GM18520 (cell line): ENCODE results near the gene RND2.

Source experiments
- ATAC-seq: cut with Tn5 transposase; IDR thresholded peaks from one replicate; pipeline ENCODE4 v1.9.1; 2021; ENCODE audit not compliant: unreplicated experiment

Gene RND2

DNA sequence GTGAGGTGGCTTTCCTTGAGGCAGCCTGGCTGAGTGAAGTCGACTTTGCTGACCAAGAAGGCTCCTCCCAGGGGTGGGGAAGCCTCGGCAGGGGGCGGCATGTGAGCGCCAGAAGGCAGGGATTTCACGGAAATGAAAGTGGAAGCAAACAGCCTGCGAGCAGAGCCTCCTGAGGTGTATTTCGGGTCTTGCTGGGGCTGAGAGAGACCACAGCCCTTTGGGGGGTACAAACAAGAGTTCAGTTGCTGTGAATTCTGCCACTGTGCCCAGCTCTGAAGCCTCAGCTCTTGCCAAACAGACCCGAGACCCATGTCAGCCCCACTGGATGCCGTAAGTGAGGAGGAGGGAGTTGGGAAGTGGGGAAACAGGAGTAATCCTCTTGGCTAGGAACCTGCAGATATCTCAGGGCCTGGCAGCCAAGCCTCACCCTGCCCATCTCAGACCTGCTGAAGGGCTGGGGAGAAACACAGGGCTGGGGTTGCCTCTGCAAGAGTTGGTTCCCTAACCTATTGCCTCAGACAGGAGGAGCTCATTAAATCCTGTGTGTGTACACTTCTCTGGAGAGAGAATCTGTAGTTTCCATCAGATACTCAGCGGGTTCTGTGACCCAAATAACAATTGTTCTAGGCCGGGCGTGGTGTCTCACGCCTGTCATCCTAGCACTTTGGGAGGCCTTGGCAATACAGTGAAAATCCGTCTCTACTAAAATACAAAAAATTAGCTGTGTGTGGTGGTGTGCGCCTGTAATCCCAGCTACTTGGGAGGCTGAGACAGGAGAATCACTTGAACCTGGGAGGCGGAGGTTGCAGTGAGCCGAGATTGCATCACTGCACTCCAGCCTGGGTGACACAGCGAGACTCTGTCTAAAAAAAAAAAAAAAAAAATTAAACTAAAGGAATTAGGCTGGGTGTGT is 18.1 kb upstream of the RND2 start, which contains the start of gene IFI35:
Gene IFI35 (plus strand): TSS at position 146 of the 913 bp plus-strand sequence. CDS start 164 bp downstream, at position 310.
- peak; percentile 61 for ATAC-seq

- ATAC-seq, result no peak
Observed at GRCh38 chr17:43010667-43011308, 14.2 kb upstream of the RND2 start.

DNA sequence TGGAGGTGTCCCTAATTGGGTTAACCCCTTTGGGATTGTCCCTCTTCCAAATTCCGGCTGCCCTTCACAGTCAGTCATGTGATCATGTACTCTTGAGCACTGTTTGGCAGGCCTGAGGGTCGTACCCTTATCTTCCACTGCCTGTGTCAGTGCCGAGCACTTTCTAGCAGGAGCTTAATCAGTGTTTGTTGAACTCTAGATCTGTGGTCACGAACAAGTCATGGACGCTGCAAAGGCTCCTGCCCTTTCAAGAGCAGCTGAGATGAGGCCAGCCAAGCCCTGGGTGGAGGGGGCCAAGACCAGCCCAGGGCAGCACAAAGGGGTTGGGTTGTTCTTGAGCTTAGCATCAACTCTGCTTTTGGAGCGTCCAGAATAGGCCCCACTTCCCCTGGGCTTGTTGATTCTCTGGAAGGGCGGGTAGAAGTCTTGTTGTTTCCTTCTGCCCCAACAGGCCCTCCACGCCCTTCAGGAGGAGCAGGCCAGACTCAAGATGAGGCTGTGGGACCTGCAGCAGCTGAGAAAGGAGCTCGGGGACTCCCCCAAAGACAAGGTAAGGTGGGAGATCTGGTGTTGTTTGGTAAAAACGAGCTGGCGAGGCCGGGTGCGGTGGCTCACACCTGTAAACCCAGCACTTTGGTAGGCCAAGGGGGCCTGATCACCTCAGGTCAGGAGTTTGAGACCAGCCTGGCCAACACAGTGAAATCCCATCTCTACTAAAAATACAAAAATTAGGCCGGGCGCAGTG is 13.1 kb upstream of the RND2 start:
- ATAC-seq, result no peak

DNA sequence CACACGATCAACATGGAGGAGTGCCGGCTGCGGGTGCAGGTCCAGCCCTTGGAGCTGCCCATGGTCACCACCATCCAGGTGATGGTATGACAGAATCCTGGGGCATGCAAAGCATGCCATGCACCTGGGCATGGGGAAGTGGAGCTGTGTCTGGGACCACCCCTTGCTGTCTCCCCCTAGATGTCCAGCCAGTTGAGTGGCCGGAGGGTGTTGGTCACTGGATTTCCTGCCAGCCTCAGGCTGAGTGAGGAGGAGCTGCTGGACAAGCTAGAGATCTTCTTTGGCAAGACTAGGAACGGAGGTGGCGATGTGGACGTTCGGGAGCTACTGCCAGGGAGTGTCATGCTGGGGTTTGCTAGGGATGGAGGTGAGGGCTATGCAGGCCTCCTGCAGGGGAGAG is 11.7 kb upstream of the RND2 start:
- ATAC-seq, result no peak

GRCh38 chr17:43014020-43014648 is 10.9 kb upstream of the RND2 start:
- no peak for ATAC-seq

DNA sequence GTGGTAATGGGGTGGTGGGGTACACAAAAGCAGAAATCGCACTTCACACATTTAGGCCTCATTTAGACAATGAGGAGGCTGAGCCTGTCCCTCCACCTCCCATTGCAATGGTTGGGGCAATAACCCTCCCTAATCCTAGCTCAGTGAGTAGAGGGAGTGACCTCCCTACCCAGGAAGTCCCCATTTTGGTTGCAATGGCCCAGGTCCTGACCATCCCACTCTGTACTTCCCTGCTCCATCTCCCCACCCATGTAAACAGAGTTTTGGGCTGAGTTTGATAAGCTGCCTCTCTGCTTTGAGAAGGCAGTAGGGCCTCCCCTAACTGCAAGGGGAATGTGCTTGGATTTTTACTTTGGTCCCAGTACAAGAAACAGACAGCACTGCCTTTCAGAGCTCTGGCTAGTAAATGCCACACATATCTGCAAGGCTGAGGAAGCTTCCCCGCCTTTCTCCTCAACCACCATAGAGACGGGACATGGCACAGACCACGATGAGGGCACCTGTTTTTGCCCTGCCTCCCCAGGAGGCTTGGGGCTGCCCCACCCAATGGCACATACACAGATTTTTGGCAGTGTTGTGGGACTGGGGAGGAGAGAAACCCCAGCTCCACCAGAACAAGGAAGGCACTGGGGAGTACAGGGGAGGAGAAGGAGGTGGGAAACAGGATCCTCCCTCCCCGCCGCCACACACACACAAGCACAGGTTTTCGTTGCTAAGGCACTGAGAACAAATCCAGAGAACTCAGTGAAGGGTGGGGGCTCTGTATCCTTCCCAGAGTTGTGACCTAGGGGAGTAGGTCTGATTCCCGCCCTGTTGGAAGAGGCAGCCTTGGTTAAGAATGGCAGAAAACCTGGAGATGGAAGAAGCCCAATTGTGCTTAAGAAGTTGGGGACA is 10.1 kb upstream of the RND2 start:
- ATAC-seq, result no peak

DNA sequence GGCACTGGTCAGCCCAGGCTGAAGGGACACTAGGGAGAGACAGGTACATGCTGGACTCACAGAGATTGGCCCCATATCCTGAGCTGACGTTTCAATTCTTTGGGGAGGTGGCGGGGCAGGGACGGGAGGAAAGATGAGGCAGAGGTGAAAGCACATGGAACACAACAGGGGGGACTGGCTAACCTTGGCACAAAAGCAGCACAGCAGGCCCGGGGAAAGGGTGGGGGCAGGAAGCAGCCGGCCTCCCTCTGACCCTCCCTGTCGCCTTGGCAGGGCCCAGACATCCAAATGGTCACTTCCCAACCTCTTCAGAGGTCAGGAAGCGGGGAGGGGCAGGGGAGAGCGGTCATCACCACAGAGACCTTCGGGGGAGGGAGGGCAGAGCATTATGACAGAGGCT is 9.5 kb upstream of the RND2 start:
- ATAC-seq, result no peak

DNA sequence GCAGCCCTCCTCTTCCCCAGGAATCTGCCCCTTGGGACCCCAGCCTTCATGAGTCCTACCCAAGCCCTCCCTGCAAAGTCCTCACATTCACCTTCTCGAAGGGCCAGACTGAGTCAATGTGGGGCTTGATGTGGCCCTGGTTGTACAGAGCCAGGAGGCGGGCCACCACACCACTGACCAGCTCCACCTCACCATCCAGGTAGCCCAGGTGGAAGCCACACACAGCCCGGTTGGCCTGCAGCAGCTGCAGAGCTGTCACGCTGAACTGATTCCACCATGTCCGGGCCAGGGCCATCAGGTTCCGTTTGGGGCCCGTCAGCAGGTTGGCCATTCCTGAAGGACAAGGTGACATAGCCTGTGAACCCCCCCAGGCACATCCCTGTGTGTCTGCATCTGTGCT is 8.8 kb upstream of the RND2 start:
- no peak for ATAC-seq

- no peak for ATAC-seq
Observed at GRCh38 chr17:43018008-43018853, 6.8 kb upstream of the RND2 start.

- ATAC-seq, result no peak
Observed at GRCh38 chr17:43018932-43019331, 6.1 kb upstream of the RND2 start.

GRCh38 chr17:43019418-43019817 is 5.6 kb upstream of the RND2 start:
- ATAC-seq, result no peak

- no peak for ATAC-seq
Observed at GRCh38 chr17:43020030-43020621, 4.9 kb upstream of the RND2 start.

DNA sequence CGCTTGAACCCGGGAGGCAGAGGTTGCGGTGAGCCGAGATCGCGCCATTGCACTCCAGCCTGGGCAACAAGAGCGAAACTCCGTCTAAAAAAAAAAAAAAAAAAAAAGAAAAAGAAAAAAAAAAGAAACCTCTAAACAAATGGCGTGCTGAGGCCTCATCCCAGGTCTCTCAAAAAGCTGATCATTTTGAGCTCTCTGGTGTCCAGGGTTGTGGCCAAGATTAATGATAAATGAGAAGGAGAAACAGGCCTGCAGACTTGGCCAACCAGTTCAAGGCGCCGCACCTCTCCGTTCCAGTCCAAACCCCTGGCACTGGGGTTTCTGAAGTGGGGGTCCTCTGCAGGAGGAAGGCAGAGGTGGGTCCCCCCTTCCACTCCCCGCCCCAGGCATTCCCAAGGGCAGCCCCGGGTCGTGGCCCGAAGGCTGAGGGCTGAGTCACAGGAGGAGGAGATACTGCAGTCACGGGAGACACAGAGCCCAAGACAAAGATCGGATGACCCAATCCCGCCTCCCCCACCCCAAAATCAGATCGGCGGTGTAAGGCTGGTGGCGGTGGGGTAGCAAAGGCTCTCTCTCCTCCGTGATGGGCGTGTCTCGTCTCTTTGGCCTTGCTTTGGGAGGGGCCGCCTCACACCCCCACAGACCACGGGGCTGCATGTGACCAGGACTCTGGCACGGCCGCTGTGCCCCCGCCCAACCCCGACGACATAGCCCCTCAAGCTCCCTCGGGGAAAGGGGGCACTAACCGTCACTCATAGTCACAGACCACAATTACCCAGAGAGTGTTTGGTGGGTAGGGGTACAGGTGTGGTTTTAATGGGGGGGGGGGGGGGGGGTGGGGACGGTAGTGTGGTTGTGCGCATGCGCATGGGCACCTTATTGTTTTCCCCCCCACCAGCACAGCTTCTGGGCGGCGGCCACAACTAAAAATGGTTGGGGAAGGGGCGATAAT is 4.0 kb upstream of the RND2 start:
- no peak for ATAC-seq

DNA sequence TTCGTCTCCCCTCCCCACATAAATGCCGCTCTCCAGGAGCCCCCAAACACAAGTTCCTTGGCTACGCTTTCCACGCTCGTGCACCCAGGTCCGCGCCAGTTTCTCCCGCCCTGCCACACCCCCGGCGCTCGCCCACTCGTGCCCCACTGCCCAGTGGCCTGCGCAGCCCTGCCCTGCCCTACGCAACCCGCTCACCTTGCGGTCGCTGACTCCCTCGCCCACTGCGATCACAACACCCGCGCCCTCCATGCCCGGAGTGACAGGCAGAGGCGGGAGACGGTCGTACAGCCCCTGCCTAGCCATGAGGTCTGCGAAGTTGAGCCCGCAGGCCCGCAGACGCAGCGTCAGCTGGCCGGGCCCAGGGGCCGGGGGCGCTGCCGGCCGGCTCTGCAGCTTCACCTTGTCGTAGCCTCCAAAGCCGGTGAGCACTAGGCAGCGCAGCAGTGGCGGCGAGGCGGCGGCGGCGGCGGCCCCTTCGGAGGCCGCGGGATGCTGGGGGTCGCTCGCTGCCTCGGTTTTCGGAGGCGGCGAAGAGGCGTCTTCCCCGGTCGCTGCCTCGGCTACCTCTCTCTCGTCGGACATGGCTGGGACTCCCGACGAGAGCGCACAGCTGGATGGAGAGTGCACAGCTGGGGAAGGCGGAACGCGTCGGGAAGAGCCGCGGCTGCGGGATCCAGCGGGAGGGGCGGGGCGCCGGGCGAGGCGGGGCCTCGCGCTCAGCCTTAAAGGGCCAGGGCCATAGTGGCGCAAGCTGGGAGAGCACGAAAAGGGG is 3.1 kb upstream of the RND2 start, which contains the start of gene VAT1:
Gene VAT1 (minus strand): TSS at position 645 of the 772 bp plus-strand sequence. CDS start 63 bp downstream, at position 582.
- ATAC-seq, result no peak

DNA sequence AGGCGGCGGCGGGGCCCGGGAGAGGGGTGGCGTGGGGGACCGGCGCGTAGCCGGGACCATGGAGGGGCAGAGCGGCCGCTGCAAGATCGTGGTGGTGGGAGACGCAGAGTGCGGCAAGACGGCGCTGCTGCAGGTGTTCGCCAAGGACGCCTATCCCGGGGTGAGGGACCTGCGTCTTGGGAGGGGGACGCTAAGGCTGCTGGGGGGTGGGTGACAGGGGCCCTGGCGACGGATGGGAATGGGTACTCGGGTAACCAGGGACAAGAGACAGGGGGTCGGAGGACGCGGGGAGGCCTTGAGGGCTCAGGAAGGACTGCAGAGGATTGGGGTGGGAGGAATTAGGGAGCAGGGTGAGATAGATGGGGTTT is 243 bp downstream of the RND2 start:
- ATAC-seq, result no peak

GRCh38 chr17:43025766-43026537 is 921 bp downstream of the RND2 start:
- no peak for ATAC-seq
